IMR-90 (cell line): ENCODE measurements around the gene DNAJC6. TPM values are rescaled to one million over a fixed set of nuclear protein-coding genes. Genes with fewer than 3 reads are reported as not detected.

Source experiments
- ATAC-seq: fragments of 200-7000 bp; cut with Tn5 transposase; 2 replicates; pipeline ENCODE4 v1.9.1; 2020; ENCODE audit warnings: low read depth, mild to moderate bottlenecking, moderate library complexity
- BruUV-seq: library from RNA; stranded (reverse); fragments of 400-500 nt; replicated peaks from 2 replicates; lab custom pipeline; 2021; lab: Mats Ljungman, UMichigan
- CTCF ChIA-PET: fragments of 300-600 bp; formaldehyde crosslinking; extraction: SDS; loops from one replicate; lab custom pipeline; 2021; ENCODE audit warnings: antibody characterized with exemption; lab: Yijun Ruan, JAX
- POLR2A ChIA-PET: fragments of 300-600 bp; sonication (Branson Sonifier 250); formaldehyde crosslinking; loops from one replicate; lab custom pipeline; 2022; ENCODE audit warnings: antibody characterized with exemption; ENCODE audit not compliant: unreplicated experiment; lab: Charles Lee
- DNase-seq: peaks from one replicate; pipeline ENCODE4 v3.0.0; 2013
- H2AFZ ChIP-seq: replicated peaks from 2 replicates; pipeline ENCODE3; 2013; ENCODE audit warnings: low read length, mild to moderate bottlenecking; ENCODE audit not compliant: poor library complexity
- H2AK5ac ChIP-seq: 2 replicates; pipeline ENCODE4 v1.6.1; 2013; ENCODE audit warnings: low read depth, low read length, inconsistent platforms
- H2AK9ac ChIP-seq: replicated peaks from 2 replicates; pipeline ENCODE3; 2013; ENCODE audit warnings: mild to moderate bottlenecking, low read depth, low read length, moderate library complexity; ENCODE audit not compliant: poor library complexity
- H2BK120ac ChIP-seq: 2 replicates; pipeline ENCODE4 v1.6.1; 2013; ENCODE audit warnings: low read depth, low read length, inconsistent platforms
- H2BK15ac ChIP-seq: 3 replicates; pipeline ENCODE4 v1.6.1; 2013; ENCODE audit warnings: low read depth, low read length, inconsistent platforms
- H2BK20ac ChIP-seq: 2 replicates; pipeline ENCODE4 v1.6.1; 2013; ENCODE audit warnings: low read depth, mild to moderate bottlenecking, inconsistent platforms, low read length, moderate library complexity
- H2BK5ac ChIP-seq: 2 replicates; pipeline ENCODE4 v1.6.1; 2013; ENCODE audit warnings: mild to moderate bottlenecking, low read depth, low read length, inconsistent platforms; ENCODE audit not compliant: poor library complexity, severe bottlenecking
- H3K14ac ChIP-seq: replicated peaks from 2 replicates; pipeline ENCODE4 v1.6.1; 2013; ENCODE audit warnings: low read depth, low read length, inconsistent platforms
- H3K18ac ChIP-seq: 2 replicates; pipeline ENCODE4 v1.6.1; 2013; ENCODE audit warnings: low read depth, low read length, control low read depth
- H3K23ac ChIP-seq: 2 replicates; pipeline ENCODE4 v1.6.1; 2013; ENCODE audit warnings: low read depth, low read length, inconsistent platforms
- H3K27ac ChIP-seq: 2 replicates; pipeline ENCODE4 v1.5.1; 2013; ENCODE audit warnings: mild to moderate bottlenecking, control low read depth, low read length; ENCODE audit not compliant: insufficient read depth
- H3K27me3 ChIP-seq: 2 replicates; pipeline ENCODE4 v1.6.1; 2013; ENCODE audit warnings: low read length; ENCODE audit not compliant: control insufficient read depth, insufficient read depth
- H3K36me3 ChIP-seq: 2 replicates; pipeline ENCODE4 v1.6.1; 2013; ENCODE audit warnings: low read length, mixed read lengths; ENCODE audit not compliant: control insufficient read depth, insufficient read depth
- H3K4ac ChIP-seq: 2 replicates; pipeline ENCODE4 v1.6.1; 2013; ENCODE audit warnings: low read depth, low read length, inconsistent platforms
- H3K4me1 ChIP-seq: 2 replicates; pipeline ENCODE4 v1.6.1; 2013; ENCODE audit warnings: low read length, mixed read lengths; ENCODE audit not compliant: control insufficient read depth, insufficient read depth
- H3K4me2 ChIP-seq: 2 replicates; pipeline ENCODE4 v1.6.1; 2013; ENCODE audit warnings: low read depth, mild to moderate bottlenecking, control low read depth, low read length, moderate library complexity
- H3K4me3 ChIP-seq: 2 replicates; pipeline ENCODE4 v1.5.1; 2013; ENCODE audit warnings: low read depth, mild to moderate bottlenecking, control low read depth, low read length, moderate library complexity; ENCODE audit not compliant: insufficient read depth
- H3K56ac ChIP-seq: 2 replicates; pipeline ENCODE4 v1.6.1; 2013; ENCODE audit warnings: low read length, inconsistent platforms; ENCODE audit not compliant: insufficient read depth; ENCODE audit errors: extremely low read depth
- H3K79me1 ChIP-seq, 2 experiments: 2 replicates each; pipeline ENCODE4 v1.6.1; 2013; ENCODE audit warnings: low read length in 2 of 2, inconsistent platforms in 1 of 2, low read depth in 1 of 2
- H3K9ac ChIP-seq: 2 replicates; pipeline ENCODE4 v1.6.1; 2013; ENCODE audit warnings: low read depth, low read length, control low read depth
- H3K9me1 ChIP-seq: 2 replicates; pipeline ENCODE4 v1.6.1; 2013; ENCODE audit warnings: low read length, inconsistent platforms; ENCODE audit not compliant: insufficient read depth
- H3K9me3 ChIP-seq: 2 replicates; pipeline ENCODE4 v1.6.1; 2013; ENCODE audit warnings: low read length; ENCODE audit not compliant: control insufficient read depth, insufficient read depth
- H4K20me1 ChIP-seq: 2 replicates; pipeline ENCODE4 v1.6.1; 2013; ENCODE audit warnings: low read length, inconsistent platforms; ENCODE audit not compliant: insufficient read depth
- H4K5ac ChIP-seq: 2 replicates; pipeline ENCODE4 v1.6.1; 2013; ENCODE audit warnings: mild to moderate bottlenecking, low read depth, low read length, control low read depth
- H4K8ac ChIP-seq, 2 experiments: 2 replicates each; pipeline ENCODE4 v1.6.1; 2013; ENCODE audit warnings: low read depth in 2 of 2, low read length in 2 of 2, control low read depth in 1 of 2, inconsistent platforms in 1 of 2
- H4K91ac ChIP-seq: 2 replicates; pipeline ENCODE4 v1.6.1; 2013; ENCODE audit warnings: low read depth, low read length, inconsistent platforms; ENCODE audit not compliant: insufficient read depth
- BHLHE40 ChIP-seq: fragments of 150-350 bp; IDR thresholded peaks from 2 replicates; pipeline ENCODE4 v1.6.1; 2016; ENCODE audit warnings: mild to moderate bottlenecking, low read depth, low read length
- CEBPB ChIP-seq: IDR thresholded peaks from 2 replicates; pipeline ENCODE4 v1.6.1; 2012; ENCODE audit warnings: low read depth, low read length, improper control_type of control experiment
- CHD1 ChIP-seq: IDR thresholded peaks from 2 replicates; pipeline ENCODE4 v1.6.1; 2012; ENCODE audit warnings: low read depth, low read length, improper control_type of control experiment
- FOS ChIP-seq: fragments of 150-350 bp; IDR thresholded peaks from 2 replicates; pipeline ENCODE4 v1.6.1; 2016; ENCODE audit warnings: low read depth, low read length
- MAFK ChIP-seq: IDR thresholded peaks from 2 replicates; pipeline ENCODE4 v1.6.1; 2012; ENCODE audit warnings: low read depth, low read length, improper control_type of control experiment
- MAZ ChIP-seq: IDR thresholded peaks from 2 replicates; pipeline ENCODE4 v1.6.1; 2012; ENCODE audit warnings: low read depth, mild to moderate bottlenecking, low read length, improper control_type of control experiment, moderate library complexity, borderline replicate concordance
- MXI1 ChIP-seq: IDR thresholded peaks from 2 replicates; pipeline ENCODE4 v1.6.1; 2012; ENCODE audit warnings: low read depth, mild to moderate bottlenecking, low read length, moderate library complexity, borderline replicate concordance
- POLR2A ChIP-seq: IDR thresholded peaks from 2 replicates; pipeline ENCODE4 v1.6.1; 2012; ENCODE audit warnings: mild to moderate bottlenecking, low read depth, low read length
- RAD21 ChIP-seq: IDR thresholded peaks from 2 replicates; pipeline ENCODE4 v1.6.1; 2012; ENCODE audit warnings: low read length, improper control_type of control experiment
- RCOR1 ChIP-seq: IDR thresholded peaks from 2 replicates; pipeline ENCODE4 v1.6.1; 2012; ENCODE audit warnings: mild to moderate bottlenecking, low read length, improper control_type of control experiment; ENCODE audit not compliant: insufficient replicate concordance
- SMC3 ChIP-seq: fragments of 150-350 bp; IDR thresholded peaks from 2 replicates; pipeline ENCODE4 v1.6.1; 2016; ENCODE audit warnings: low read depth, mild to moderate bottlenecking, antibody characterized with exemption, low read length, moderate library complexity
- WGBS, 2 experiments: methylation state at CpG; one replicate each; pipeline versions ENCODE4 v1.1.5 to v1.1.7; 2013; ENCODE audit warnings: missing lambda C conversion rate in 2 of 2; ENCODE audit not compliant: insufficient read length in 1 of 2; ENCODE audit errors: extremely low coverage in 2 of 2; 5-methylcytosine and 5-hydroxymethylcytosine counted together
- dilution Hi-C: fragments of 300-500 bp; cut with HindIII; formaldehyde crosslinking; loops from one replicate; pipeline ENCODE4 v1.14.3; 2018; ENCODE audit warnings: low sequenced_read_pairs; ENCODE audit not compliant: unreplicated experiment
- in situ Hi-C: fragments of 300-500 bp; cut with MboI; formaldehyde crosslinking; loops from 3 replicates; pipeline ENCODE4 v1.14.3; 2019; ENCODE audit warnings: low sequenced_read_pairs, inconsistent platforms, mixed read lengths
- intact Hi-C: fragments of 100-400 bp; cut with micrococcal nuclease; formaldehyde crosslinking; loops from 2 replicates; pipeline ENCODE4 v1.10.0; 2022
- polyA plus RNA-seq, 3 experiments: library from polyadenylated mRNA; depleted of rRNA; stranded (reverse); fragments of >200 nt; gene quantifications; 2 replicates each; pipeline ENCODE4 v1.2.3, GENCODE V29; 2012; ENCODE audit warnings: low replicate concordance in 1 of 3
- total RNA-seq: library from RNA; depleted of rRNA; stranded (reverse); fragments of >200 nt; gene quantifications from 2 replicates; pipeline ENCODE4 v1.2.3, GENCODE V29; 2012
- TF ChIP-seq, protein P1 (sequence below): conservative IDR thresholded peaks from 2 replicates; pipeline ENCODE4 v1.5.1; 2012; ENCODE audit warnings: mild to moderate bottlenecking, low read depth, low read length, improper control_type of control experiment
- TF ChIP-seq, protein P2 (sequence below): fragments of 150-350 bp; IDR thresholded peaks from 2 replicates; pipeline ENCODE4 v1.6.1; 2017; ENCODE audit warnings: mild to moderate bottlenecking, antibody characterized with exemption, low read length, low read depth
- TF ChIP-seq, protein P3 (sequence below): fragments of 150-350 bp; IDR thresholded peaks from 2 replicates; pipeline ENCODE4 v1.6.1; 2016; ENCODE audit warnings: low read depth, mild to moderate bottlenecking, low read length, moderate library complexity, borderline replicate concordance

Gene DNAJC6
- total and polyA plus RNA-seq, 2 of the 4 experiments (the other 2 are of a cell fraction) = 0.05 to 0.18 TPM

DNA sequence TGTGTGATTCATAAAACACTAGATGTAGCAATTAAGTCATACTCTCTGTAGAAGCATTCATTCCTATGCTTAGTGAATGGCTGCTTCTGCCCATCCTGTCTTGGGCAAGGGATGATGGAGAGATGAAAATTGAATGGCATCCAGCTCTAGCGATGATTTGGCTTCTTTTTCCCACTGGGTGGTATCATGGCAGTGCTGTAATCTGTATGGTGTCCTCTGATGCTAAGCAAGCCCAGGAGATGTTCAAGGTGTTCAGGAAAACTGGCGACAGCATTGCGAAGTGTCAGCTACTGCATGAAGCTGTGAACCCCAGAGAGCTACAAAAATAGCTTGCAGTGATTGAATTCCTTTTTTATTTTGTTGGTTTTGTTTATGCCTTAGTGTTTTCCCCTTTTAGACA, 62.2 kb downstream of the DNAJC6 start:
- ATAC-seq = no peak
- H3K9me1 ChIP-seq = no peaks in the 10 kb centered on the region
- POLR2A ChIA-PET = no interaction called here

More for the DNA sequence above, 62.2 kb downstream of the DNAJC6 start:
- Histone ChIP-seq H3K18ac (no peak overlapping the region), H3K27me3 (no peaks in the 10 kb centered on the region), H2AK9ac (no peak overlapping the region), H3K79me1 (no peaks in the 10 kb centered on the region), H3K9me3 (no peaks in the 10 kb centered on the region), H4K20me1 (no peaks in the 10 kb centered on the region), H2AFZ (no peak overlapping the region), H4K5ac (no peak overlapping the region), H2BK120ac (no peak overlapping the region), H2BK20ac (no peak overlapping the region), H2BK5ac (no peak overlapping the region), H3K27ac (no peak overlapping the region), H3K4me1 (no peaks in the 10 kb centered on the region), H2BK15ac (no peak overlapping the region), H3K14ac (no peak overlapping the region), H3K9ac (no peak overlapping the region), H3K56ac (no peak overlapping the region), H3K4ac (no peak overlapping the region), H3K4me3 (no peak overlapping the region), H3K23ac (no peak overlapping the region), H4K91ac (no peak overlapping the region), H4K8ac (no peak overlapping the region), H2AK5ac (no peak overlapping the region), H3K4me2 (no peak overlapping the region), H3K36me3 (no peaks in the 10 kb centered on the region)
- in situ Hi-C loops = no loop called here
- dilution Hi-C loops = no loop called here
- no TSS peak for BruUV-seq
- intact Hi-C loops = no loop called here
- DNase-seq = no peak
- no CpG with 5 or more reads among the region's 3 CpGs for WGBS, 2 experiments
- CTCF ChIA-PET = interaction anchor here (0.6 kb wide), 1 partner anchor 287 kb away, joined by 3 read pairs; no protein-coding TSS in a partner anchor
- TF ChIP-seq CHD1 (no peak), SMC3 (no peak), MAZ (no peak), RAD21 (no peak), POLR2A (no peak), RCOR1 (no peak), BHLHE40 (no peak), MXI1 (no peak), MAFK (no peak), FOS (no peak), CEBPB (no peak)
- TF ChIP-seq, protein P1, sequence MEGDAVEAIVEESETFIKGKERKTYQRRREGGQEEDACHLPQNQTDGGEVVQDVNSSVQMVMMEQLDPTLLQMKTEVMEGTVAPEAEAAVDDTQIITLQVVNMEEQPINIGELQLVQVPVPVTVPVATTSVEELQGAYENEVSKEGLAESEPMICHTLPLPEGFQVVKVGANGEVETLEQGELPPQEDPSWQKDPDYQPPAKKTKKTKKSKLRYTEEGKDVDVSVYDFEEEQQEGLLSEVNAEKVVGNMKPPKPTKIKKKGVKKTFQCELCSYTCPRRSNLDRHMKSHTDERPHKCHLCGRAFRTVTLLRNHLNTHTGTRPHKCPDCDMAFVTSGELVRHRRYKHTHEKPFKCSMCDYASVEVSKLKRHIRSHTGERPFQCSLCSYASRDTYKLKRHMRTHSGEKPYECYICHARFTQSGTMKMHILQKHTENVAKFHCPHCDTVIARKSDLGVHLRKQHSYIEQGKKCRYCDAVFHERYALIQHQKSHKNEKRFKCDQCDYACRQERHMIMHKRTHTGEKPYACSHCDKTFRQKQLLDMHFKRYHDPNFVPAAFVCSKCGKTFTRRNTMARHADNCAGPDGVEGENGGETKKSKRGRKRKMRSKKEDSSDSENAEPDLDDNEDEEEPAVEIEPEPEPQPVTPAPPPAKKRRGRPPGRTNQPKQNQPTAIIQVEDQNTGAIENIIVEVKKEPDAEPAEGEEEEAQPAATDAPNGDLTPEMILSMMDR = no peak
- TF ChIP-seq, protein P2, sequence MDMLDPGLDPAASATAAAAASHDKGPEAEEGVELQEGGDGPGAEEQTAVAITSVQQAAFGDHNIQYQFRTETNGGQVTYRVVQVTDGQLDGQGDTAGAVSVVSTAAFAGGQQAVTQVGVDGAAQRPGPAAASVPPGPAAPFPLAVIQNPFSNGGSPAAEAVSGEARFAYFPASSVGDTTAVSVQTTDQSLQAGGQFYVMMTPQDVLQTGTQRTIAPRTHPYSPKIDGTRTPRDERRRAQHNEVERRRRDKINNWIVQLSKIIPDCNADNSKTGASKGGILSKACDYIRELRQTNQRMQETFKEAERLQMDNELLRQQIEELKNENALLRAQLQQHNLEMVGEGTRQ = no peak
- TF ChIP-seq, protein P3, sequence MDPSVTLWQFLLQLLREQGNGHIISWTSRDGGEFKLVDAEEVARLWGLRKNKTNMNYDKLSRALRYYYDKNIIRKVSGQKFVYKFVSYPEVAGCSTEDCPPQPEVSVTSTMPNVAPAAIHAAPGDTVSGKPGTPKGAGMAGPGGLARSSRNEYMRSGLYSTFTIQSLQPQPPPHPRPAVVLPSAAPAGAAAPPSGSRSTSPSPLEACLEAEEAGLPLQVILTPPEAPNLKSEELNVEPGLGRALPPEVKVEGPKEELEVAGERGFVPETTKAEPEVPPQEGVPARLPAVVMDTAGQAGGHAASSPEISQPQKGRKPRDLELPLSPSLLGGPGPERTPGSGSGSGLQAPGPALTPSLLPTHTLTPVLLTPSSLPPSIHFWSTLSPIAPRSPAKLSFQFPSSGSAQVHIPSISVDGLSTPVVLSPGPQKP = no peak
